ENCODE results near the gene OSBP2.

OSBP2 gene

DNA sequence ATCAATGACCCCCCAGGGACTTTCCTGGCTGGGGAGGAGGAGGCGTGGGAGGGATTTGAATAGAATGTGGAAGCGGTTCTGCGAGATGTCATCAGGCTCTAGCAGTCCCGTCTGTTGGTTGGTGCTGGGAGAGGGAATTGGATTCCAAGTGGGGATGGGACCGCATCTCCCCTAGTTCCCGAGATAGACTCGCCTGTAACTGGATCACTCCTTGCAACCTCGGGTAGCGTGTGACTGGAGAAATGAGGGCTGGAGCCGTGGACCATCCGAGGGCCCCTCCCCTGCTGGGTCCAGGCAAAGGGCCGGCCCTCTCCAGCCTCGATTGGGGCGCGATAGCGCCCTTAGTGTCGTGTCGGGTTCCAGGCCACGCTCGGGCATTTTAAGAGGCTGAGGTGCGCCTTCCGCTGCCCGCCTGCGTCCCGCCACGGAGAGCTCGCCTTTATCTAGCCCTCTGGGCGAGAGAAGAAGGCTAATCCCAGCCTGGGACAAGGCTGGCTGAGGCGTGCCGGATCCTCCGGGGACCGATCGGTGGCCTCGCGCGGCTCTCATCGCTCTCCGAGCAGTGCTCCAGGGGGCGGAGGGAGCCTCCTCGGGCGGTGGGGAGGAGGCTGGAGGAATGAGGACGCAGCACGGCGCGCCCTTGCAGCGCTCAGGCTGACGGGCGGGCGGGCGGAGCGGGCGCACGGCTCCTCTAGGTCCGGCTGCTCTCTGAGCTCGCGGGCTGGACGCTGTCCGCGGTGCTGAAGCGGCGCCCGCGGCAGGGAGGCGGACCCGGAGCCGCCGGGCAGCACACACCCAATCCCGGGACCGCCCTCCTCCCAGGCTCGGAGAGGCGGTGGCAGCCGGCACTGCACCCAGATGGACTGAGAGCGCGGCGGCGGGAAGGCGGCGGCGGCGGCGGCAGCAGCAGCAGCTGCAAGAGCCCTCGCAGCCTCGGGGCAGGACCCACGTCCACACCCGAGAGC lies 107.8 kb downstream of the OSBP2 start:
- peak; percentile 24 for TF ChIP-seq CTCF (IDR thresholded peaks at IDR 0.05; ENCODE audit: insufficient read depth, low read depth, low read length, missing control alignments)
- peak overlapping the region; percentile 23 for H3K4me3 ChIP-seq (ENCODE audit: low read length)

GRCh38 chr22:30803679-30804078 lies 109.0 kb downstream of the OSBP2 start:
- no peak overlapping the region for H3K4me3 ChIP-seq (ENCODE audit: low read length)
- TF ChIP-seq CTCF (IDR thresholded peaks at IDR 0.05; ENCODE audit: insufficient read depth, low read depth, low read length, missing control alignments), result no peak
- no peak for DNase-seq (ENCODE audit: low read depth)

More for the DNA sequence above, 107.8 kb downstream of the OSBP2 start:
- peak; percentile 94 for DNase-seq (ENCODE audit: low read depth)

DNA sequence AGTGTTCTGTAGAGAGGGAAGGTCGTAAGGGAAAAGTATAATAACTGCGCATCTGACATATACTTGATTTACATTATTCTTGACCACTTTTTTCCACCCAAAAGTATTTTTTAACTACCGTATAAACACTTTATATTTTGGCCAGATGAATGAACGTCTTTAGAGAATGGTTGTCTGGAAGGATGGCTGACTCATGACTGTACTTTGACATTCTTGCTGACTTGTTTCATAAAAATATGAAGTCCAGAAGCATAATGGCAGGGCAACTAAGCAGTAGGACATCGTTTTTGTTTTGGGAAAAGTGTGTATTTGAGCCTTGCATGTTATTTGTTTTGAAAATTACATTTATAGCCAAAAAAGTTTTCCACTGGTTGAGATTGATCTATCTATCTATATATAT lies 110.0 kb downstream of the OSBP2 start:
- DNase-seq (ENCODE audit: low read depth), result no peak
- no peak overlapping the region for H3K4me3 ChIP-seq (ENCODE audit: low read length)
- no peak for TF ChIP-seq CTCF (IDR thresholded peaks at IDR 0.05; ENCODE audit: insufficient read depth, low read depth, low read length, missing control alignments)

- H3K4me3 ChIP-seq (ENCODE audit: low read length), result no peak overlapping the region
- DNase-seq (ENCODE audit: low read depth), result peak; percentile 79
- TF ChIP-seq CTCF (IDR thresholded peaks at IDR 0.05; ENCODE audit: insufficient read depth, low read depth, low read length, missing control alignments), result no peak
Measured at GRCh38 chr22:30806391-30806861, 111.8 kb downstream of the OSBP2 start.

- TF ChIP-seq CTCF (IDR thresholded peaks at IDR 0.05; ENCODE audit: insufficient read depth, low read depth, low read length, missing control alignments), result no peak
- H3K4me3 ChIP-seq (ENCODE audit: low read length), result no peak overlapping the region
- DNase-seq (ENCODE audit: low read depth), result peak; percentile 64
Measured at GRCh38 chr22:30809086-30809485, 114.4 kb downstream of the OSBP2 start.

DNA sequence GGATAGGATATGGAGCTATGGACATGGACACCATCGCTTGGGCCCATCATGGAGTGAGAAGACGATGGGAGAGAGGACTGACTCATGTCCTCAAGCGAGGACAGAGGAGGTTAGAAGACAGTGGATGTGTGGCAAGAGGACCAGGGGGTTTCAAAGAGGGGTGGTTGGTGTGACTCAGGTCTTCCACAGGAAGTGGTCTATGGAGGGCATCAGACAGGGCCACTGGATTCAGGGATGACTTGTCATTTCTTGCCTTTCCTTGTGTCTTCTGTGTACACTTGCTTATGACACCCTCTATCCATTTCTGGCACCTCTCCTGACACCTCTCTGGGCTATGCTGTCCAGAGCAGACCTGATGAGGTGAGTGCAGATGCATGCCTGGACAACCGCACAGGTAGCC lies 115.4 kb downstream of the OSBP2 start:
- DNase-seq (ENCODE audit: low read depth), result no peak
- H3K4me3 ChIP-seq (ENCODE audit: low read length), result no peak overlapping the region
- no peak for TF ChIP-seq CTCF (IDR thresholded peaks at IDR 0.05; ENCODE audit: insufficient read depth, low read depth, low read length, missing control alignments)
